ENCODE data around the gene SLCO3A1.
"Not testable (repeated sequence)": the region's sequence is repeated elsewhere in the genome, so short reads cannot be mapped to it uniquely, and the experiment has no call there.

The SLCO3A1 gene

DNA sequence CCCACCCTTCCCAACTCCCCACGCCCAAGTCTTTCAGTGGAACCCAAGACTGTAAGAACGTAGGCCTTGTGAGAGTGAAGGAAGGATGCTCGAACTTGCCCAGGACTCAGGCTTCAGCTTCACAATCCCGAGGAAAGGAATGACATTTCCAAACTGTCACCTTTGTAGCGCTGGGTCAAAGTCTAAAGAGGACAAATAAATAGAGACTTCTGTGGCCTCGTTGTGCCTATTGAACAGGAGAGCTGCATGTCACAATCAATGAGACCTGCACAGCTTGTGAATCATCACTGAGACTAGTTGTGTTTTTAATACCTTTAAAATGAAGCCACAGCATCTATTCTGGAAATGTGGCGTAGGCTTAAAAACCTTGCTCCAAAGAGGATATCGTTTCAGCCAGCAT is 317.4 kb downstream of the SLCO3A1 start:
- FAIRE-seq = no peak

DNA sequence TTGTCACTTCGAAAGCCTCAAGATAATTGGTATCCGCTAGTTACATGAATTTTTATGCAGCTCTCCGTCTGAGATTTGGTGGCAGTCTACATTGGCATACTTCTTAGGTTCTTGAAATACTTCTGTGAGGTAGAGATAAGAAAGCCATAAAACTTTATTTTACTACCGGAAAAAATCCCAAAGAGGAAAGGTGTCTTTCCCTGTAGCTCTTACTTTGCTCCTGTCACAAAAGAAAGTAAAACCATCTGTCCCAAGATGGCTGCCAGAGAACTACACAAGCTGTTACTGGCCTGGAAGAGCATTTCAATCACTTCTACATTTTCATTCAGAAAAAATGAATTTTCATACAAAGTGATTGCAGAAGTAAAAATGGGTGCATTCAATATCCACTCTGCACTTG is 325.4 kb downstream of the SLCO3A1 start:
- no peak for FAIRE-seq

DNA sequence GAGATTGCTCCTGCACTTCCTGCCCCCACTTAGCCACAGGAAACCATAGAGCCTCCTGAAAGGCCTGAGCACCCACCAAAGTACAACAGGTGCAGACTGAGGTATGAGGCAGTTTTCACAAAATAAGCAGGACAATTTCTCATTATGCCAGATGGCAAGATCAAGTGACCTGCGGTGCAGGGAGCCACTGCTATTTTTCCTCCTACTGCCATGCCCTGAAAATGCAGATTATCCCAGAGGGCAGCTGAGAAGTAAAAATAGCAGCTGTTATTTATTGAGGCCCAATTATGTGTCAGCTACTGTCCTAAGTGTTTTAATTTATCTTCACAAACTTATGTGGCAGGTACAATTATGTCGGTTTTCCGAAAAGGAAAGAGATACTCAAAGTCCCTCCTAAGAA is 330.6 kb downstream of the SLCO3A1 start:
- no peak for FAIRE-seq

DNA sequence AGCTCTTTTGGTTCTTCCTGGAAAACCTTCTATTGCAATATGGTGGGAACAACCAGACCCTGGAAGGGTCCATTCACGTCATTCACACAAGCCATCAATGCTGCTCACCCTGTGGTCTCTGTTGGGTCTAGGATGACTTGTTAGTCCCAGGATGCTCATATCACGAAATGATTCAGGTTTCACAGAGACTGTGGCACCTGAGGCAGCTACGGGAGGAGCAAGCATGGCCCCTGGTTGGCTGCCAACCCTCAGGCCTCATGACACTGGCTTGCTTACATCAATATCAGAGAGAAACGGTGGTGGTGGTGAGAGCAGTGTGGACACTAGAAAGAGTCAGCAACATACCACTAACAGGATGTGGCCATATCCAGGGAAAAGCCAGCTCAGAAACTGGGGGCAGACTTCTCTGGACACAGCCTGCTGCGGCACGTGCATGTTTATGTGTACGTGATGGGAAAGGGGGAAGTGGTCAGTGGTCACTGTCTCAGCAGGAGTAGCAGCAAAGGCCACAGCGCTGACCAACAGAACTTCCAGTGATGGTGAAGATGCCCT is 331.2 kb downstream of the SLCO3A1 start:
- FAIRE-seq = no peak

DNA sequence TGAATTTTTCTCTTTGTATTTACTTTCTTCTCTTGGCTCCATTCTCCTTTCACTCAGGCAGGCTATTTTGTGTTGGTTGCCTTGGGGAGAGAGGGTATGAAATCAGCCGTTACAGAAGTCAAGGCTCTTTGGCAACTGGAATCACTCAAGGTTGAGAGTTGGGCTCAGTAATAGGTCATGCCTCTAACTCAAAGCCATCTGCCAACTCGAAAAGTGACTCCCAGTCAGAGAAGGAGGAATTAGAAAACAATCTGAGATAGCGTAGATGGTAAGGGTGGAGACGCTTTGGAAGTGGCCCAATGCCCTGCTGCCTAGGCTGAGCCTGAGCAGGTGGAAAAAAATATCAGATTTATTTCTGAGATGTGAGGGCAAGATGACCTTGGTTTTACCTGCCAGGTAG is 334.5 kb downstream of the SLCO3A1 start:
- no peak for FAIRE-seq

DNA sequence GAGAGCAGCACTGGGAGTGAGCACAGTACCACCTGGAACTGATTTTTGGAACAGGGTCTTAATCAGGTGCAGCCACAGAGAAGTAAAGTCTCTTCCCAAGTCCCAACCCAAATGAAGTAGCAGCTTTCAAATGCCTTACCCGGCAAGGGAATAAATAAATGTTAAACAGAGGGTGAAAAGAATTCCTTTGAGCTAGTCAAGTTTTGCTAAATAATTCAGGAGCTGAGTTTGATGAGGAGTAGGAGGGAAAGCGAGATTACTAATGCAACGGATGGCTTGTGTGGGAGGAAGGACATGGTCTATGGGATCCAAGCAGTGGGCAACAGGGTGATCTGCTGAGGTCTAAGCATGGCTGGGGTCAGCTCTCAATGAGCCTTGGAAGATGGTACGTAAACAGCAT is 335.7 kb downstream of the SLCO3A1 start:
- FAIRE-seq = no peak

DNA sequence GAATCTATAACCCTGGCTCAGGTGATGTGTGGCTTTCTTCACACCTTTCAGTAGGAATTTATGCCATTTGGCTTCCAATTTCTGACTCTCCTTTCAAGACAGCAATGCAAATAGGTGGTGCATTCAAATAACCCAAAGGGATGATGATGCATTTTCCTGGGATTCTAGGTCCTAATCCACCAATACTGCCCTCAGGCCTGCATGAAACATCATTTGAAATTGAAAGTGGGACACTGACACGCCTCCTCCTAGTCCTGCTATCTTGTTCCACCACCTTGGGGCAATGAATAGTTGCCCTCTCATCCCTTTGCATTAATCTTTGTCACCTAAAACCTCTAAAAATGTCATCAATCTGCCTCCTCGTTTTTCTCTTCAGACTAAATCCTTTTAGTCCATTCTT is 341.7 kb downstream of the SLCO3A1 start:
- FAIRE-seq = no peak

DNA sequence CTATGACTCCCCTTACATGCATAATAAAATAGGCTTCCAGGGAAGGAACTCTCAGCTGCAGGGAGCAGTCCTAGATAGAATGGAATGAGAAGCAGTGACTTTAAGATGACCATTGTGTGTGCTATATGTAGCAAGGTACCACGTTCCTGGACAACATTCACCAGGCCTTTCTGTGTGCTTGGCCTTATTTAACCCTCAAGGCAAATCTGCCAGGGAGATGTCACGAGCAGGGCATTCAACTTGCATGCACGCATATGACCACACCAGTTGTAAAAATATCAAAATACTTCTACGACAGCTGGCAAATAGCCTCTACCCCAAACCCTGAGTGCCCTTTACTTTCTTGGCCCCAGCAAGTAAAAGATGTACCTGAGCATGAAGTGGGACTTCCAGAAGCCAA is 342.8 kb downstream of the SLCO3A1 start:
- FAIRE-seq = no peak

DNA sequence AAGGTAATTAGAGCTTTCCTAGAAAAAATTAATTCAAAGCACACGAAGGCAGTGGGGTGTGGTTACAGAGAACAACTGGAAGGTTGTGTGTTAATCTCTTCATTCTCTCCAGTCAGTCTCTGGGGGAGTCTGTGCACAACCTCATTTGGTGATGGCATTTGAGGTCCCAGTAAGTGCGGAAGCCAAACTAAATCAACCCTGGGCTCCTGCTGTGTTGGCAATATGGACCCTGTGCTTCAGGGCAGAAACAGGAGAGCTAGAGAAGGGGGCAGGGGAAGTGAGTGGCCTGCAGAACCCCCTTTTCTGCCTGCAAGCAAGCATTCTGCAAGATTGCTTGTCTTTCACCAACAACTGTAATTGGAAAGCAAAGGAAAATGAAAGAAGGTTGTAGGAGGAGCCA is 344.2 kb downstream of the SLCO3A1 start:
- no peak for FAIRE-seq

DNA sequence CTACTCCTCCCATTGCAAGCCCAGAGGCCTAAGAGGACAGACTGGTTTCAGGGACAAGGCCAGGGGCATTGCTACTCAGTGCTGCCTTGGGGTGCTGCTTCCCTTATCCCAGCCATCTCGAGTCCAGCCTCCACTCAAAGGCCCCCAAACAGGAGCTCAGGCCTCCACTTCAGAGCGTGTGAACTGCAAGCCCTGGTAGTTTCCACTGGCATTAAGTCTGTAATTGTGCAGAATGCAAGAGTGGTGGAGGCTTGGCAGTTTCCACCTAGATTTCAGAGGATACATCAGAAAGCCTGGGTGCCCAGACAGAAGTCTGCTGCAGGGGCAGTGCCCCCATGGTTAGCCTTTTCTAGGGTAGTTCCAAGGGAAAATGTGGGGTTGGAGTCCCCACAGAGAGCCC is 347.4 kb downstream of the SLCO3A1 start:
- FAIRE-seq = no peak

DNA sequence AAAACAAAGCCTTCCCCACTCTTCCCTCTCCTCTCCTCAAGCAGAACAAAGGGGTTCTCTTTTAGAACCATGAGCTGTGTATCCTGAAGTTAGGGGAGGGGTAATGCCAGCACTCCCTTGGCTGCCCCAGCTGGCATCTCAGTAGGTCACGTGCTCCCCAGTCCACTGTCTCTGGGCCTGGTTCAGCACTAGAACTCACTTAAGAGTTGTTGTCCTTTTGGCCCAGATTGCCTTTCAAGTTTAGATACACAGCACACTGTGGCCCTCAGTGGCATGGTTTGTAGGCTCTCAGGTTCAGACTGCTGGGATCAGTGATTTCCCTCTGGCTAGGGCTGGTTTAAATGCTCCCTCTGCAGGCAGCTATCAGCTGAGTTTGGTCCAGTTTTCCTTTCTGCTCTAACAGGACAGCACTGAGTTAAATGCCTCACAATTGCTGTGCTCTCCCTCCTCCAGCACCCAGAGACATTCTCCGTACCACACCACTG is 351.8 kb downstream of the SLCO3A1 start:
- no peak for FAIRE-seq

DNA sequence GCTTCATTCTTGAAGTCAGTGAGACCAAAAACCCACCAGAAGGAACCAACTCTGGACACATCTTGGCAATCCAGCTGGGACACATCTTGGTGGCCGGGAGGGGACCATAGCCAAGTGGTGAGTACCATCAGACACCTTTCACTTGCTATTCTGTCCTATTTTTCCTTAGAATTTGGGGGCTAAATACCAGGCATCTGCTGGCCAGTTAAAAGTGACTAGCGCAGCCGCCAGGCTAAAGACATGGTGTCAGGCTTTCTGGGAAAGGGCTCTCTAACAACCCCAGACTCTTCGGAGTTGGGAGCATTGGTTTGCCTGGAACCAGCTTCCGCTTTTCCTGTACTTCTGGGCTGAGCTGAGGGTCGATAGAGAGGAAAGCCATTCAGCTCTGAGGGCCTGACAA is 354.1 kb downstream of the SLCO3A1 start:
- not testable (repeated sequence) for FAIRE-seq

All from G401.6 (cell line).